ENCODE data around the gene RBP3.

Gene RBP3

DNA sequence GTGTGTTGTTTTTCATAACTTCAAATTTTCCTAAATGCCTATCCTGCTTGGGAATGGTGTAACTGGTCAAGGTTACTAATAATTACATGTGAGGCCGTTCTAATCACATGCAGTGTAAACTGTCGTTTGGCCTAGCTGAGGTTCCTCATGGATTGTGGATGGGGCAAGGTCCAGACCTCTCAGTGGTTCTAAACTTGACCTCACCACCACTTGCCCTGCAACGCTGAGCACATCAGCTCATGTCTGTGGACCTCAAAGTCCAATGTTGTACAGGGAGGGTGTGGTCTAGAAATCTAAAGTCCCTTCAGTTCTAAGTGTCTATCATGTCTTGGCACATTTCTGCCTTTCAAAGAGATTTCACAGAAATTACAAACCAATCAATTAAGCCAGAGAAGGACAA, 15.6 kb downstream of the RBP3 start (continued):
- TF ChIP-seq ZNF701 (tag by site-specific recombination; IDR thresholded peaks at IDR 0.05) (no peak), ZNF670 (tag by site-specific recombination; IDR thresholded peaks at IDR 0.05; ENCODE audit: low read depth) (no peak), ZNF558 (tag by site-specific recombination; IDR thresholded peaks at IDR 0.05) (no peak), ZBTB1 (tag by site-specific recombination; IDR thresholded peaks at IDR 0.05) (no peak)

DNA sequence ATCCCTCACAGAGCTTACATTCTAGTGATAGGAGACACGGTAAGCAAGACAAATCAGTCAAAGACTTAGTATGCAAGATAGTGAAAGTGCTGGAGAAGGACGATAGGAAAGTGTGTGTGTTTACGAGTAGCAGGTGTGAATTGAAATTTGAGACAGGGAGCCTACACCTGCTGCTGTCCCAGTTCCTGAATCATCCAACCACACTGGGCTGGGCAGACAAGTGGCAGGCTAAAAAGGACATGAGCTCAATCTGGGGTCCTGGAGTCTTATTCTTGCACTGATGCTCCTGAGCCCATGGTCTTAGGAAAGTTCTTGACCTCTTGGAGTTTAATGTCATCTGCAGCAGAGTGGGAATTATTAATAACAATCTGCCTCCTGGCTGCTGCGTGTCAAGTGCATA, 16.2 kb downstream of the RBP3 start:
- TF ChIP-seq SCRT2 (tag by site-specific recombination; IDR thresholded peaks at IDR 0.05) (peak; percentile 68; the same call in 1 of the 2 replicates), ZNF747 (tag by site-specific recombination; IDR thresholded peaks at IDR 0.05) (no peak)
- CTCF ChIA-PET: interaction anchor here (0.7 to 1.7 kb wide), 4 partner anchors 10 to 340 kb away, joined by 3 to 8 read pairs (median 4); no protein-coding TSS in a partner anchor

DNA sequence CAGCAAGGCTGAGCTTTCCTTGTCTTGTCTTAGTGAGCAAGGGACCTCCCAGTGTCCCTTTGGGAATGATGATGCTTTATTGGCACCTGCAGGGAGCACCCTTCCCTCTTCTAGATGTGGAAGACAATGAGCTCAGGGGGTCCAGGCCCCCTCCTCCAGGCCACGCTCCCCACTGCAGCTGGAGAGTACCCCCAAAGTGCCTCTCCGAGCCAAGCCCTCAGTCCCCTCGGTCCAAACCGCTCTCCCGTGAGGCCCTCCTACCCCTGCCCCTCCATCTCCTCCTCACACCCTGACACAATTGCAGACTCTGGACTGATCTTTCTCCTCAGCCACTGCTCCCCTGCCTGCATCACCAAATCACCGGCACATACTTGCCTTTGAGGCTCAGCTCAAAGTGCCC, 16.7 kb downstream of the RBP3 start:
- CTCF ChIA-PET: interaction anchor here (0.8 to 1.7 kb wide), 3 partner anchors 14 to 340 kb away, joined by 3 to 6 read pairs (median 5); no protein-coding TSS in a partner anchor
- no peak overlapping the region for H3K4me3 ChIP-seq (ENCODE audit: low read depth, low read length)
- no peaks in the 10 kb centered on the region for H3K36me3 ChIP-seq (ENCODE audit: control insufficient read depth in 2 of 2, insufficient read depth in 1 of 2, low read length in 2 of 2)
- TF ChIP-seq ZNF768 (tag by site-specific recombination; IDR thresholded peaks at IDR 0.05): no peak
- no peak for TF ChIP-seq SP2 (tag by site-specific recombination; IDR thresholded peaks at IDR 0.05)
- no peak for TF ChIP-seq ZNF747 (tag by site-specific recombination; IDR thresholded peaks at IDR 0.05)
- TF ChIP-seq KLF9 (tag by site-specific recombination; IDR thresholded peaks at IDR 0.05; ENCODE audit: low read depth): no peak
- no peak for TF ChIP-seq ZNF10 (tag by site-specific recombination; IDR thresholded peaks at IDR 0.05)
- no peak for TF ChIP-seq KLF10 (tag by site-specific recombination; IDR thresholded peaks at IDR 0.05)
- no peak for TF ChIP-seq ZBTB17 (tag by site-specific recombination; IDR thresholded peaks at IDR 0.05)
- no peak for TF ChIP-seq BCL11B (tag by site-specific recombination; IDR thresholded peaks at IDR 0.05; ENCODE audit: low read depth)
- no peaks in the 10 kb centered on the region for H3K4me1 ChIP-seq (ENCODE audit: control insufficient read depth, insufficient read depth, low read length)
- POLR2A ChIA-PET: interaction anchor here (1.5 kb wide), 1 partner anchor 19 kb away, joined by 5 read pairs; the partner anchor contains the start of gene ZNF488
- H3K9me3 ChIP-seq (ENCODE audit: control insufficient read depth, insufficient read depth, low read depth, low read length): no peaks in the 10 kb centered on the region
- H3K27ac ChIP-seq (ENCODE audit: extremely low read depth, low read depth, low read length): no peak overlapping the region

More for the DNA sequence above, 16.2 kb downstream of the RBP3 start:
- POLR2A ChIA-PET: interaction anchor here (1.5 kb wide), 1 partner anchor 20 kb away, joined by 5 read pairs; the partner anchor contains the start of gene ZNF488
- H3K9me3 ChIP-seq (ENCODE audit: control insufficient read depth, insufficient read depth, low read depth, low read length): no peaks in the 10 kb centered on the region
- no peaks in the 10 kb centered on the region for H3K4me1 ChIP-seq (ENCODE audit: control insufficient read depth, insufficient read depth, low read length)
- H3K27ac ChIP-seq (ENCODE audit: extremely low read depth, low read depth, low read length): no peak overlapping the region
- H3K4me3 ChIP-seq (ENCODE audit: low read depth, low read length): no peak overlapping the region
- no peaks in the 10 kb centered on the region for H3K36me3 ChIP-seq (ENCODE audit: control insufficient read depth in 2 of 2, insufficient read depth in 1 of 2, low read length in 2 of 2)

DNA sequence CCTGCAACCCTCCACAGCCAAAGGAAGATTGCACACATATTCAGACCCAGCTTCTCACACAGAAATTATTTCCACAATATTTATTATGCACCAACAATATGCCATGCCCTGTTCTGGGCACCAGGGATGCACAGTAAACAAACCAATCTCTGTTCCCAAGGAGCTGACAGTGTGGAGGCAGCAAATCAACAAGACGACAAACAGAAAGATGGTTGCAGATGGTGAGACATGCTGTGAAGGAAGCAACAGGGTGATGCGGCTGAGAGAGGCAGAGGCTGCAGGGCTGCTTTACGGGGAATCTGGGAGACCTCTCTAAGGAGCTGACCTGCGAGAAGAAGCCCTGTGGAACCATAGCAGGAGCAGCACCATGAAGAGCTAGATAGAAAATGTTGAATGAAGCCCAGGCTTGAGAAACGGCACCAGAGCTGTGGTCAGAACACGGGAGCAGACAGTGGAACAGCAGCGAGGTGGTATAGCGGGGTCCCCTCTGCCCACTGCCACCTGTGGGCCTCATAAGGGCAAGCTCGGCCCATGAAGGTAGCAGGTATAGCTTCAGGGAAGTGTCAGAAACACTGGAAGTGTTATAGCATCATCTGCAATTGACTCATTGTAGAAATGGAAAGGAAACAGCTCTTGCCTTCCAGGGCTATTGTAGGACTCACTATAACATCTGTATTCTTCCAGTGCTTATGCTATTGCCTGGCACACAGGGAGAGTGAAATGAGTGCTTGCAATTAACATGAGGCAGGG, 17.4 kb downstream of the RBP3 start:
- Histone ChIP-seq H3K27ac (ENCODE audit: extremely low read depth, low read depth, low read length) (no peak overlapping the region), H3K4me1 (ENCODE audit: control insufficient read depth, insufficient read depth, low read length) (no peaks in the 10 kb centered on the region), H3K36me3 (ENCODE audit: control insufficient read depth in 2 of 2, insufficient read depth in 1 of 2, low read length in 2 of 2) (no peaks in the 10 kb centered on the region), H3K4me3 (ENCODE audit: low read depth, low read length) (no peak overlapping the region), H3K9me3 (ENCODE audit: control insufficient read depth, insufficient read depth, low read depth, low read length) (no peaks in the 10 kb centered on the region)
- TF ChIP-seq ZNF621 (tag by site-specific recombination; IDR thresholded peaks at IDR 0.05) (no peak), ZNF223 (tag by site-specific recombination; IDR thresholded peaks at IDR 0.05) (no peak), ZNF184 (tag by site-specific recombination; IDR thresholded peaks at IDR 0.05) (no peak), ZNF785 (tag by site-specific recombination; IDR thresholded peaks at IDR 0.05) (no peak), SP7 (tag by site-specific recombination; IDR thresholded peaks at IDR 0.05) (no peak)
- TF ChIP-seq, protein P1, sequence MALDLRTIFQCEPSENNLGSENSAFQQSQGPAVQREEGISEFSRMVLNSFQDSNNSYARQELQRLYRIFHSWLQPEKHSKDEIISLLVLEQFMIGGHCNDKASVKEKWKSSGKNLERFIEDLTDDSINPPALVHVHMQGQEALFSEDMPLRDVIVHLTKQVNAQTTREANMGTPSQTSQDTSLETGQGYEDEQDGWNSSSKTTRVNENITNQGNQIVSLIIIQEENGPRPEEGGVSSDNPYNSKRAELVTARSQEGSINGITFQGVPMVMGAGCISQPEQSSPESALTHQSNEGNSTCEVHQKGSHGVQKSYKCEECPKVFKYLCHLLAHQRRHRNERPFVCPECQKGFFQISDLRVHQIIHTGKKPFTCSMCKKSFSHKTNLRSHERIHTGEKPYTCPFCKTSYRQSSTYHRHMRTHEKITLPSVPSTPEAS (tag by site-specific recombination; IDR thresholded peaks at IDR 0.05): no peak
- ChIA-PET POLR2A (interaction anchor here (1.5 kb wide), 1 partner anchor 19 kb away, joined by 5 read pairs; the partner anchor contains the start of gene ZNF488), CTCF (interaction anchor here (0.8 to 1.7 kb wide), 3 partner anchors 12 to 25 kb away, joined by 3 to 6 read pairs (median 3); no protein-coding TSS in a partner anchor)

Measured in HEK293 (cell line).